GM19397 (cell line): ENCODE measurements around the gene STEAP1B.
"Not testable (repeated sequence)": the region's sequence is repeated elsewhere in the genome, so short reads cannot be mapped to it uniquely, and the experiment has no call there.

Experiments used
- ATAC-seq: cut with Tn5 transposase; IDR thresholded peaks from one replicate; pipeline ENCODE4 v1.9.1; 2021; ENCODE audit warnings: mild to moderate bottlenecking, moderate library complexity; ENCODE audit not compliant: unreplicated experiment

The STEAP1B gene

DNA sequence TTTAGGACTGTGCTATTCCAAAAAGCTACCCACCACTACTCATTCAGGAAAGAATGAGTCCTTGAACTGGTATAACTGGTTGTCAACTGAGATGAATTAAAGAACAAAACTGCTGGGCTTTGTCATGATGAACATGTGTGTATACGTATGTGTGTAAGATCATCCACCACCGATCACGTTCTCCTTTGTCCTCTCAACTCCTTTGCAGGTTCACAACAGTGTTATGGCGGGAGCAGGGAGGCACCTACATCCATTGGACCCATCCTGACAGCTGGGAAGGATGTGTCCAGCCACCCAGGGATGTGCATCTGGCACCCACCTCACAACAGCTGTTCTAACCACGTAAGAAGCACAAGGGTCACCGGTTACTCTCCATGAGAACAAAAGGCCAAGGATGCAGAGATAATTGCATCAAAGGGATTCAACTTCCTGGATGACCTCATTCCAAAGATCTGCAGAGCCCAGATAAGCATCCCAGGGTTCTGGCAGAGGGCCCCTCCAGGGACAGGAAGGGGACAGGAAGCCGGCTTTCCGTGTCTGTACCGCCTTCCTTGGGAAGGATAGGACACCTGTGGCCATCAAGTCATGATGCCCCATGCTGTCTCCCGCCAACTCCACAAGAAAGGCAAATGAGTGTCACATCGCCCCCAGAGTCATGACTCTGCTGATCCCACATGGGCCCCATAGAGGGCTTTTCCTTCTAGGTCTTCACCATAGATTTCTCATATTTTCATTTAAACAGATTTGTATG lies 66.1 kb downstream of the STEAP1B start:
- no peak for ATAC-seq

DNA sequence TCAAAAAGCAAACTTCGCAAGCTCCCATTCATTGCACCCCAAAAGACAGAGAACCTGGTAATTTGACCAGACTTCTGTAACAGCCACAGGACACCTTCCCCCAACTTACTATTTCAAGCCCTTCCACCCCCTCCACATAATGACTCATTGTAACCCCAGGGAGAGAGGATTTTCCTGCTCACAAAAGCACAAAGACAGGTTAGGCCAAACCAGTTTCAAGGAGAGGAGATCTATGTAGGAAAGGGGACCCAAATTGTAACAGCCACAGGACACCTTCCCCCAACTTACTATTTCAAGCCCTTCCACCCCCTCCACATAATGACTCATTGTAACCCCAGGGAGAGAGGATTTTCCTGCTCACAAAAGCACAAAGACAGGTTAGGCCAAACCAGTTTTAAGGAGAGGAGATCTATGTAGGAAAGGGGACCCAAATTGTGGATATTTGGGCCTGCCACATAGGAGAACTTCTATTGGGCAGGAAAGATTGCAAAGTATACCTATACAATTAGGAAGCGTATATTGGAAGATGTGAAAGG lies 66.8 kb downstream of the STEAP1B start:
- not testable (repeated sequence) for ATAC-seq

DNA sequence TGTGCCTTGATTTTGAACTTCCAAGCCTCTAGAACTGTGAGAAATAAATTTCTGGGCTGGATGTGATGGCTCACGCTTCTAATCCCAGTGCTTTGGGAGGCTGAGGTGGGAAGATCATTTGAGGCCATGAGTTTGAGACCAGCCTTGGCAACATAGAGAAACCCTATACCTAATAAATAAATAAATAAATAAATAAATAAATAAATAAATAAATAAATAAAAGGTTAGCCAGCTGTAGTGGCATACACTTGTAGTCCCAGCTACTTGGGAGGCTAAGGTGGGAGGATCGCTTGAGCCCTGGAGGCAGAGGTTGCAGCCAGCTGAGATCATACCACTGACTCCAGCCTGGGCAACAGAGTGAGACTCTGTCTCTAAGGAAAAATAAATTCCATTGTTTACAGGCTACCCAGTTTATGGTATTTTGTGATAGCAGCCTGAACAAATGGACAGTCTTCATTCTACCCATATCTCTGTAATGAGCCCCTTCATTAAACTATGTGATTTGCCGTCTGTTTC lies 67.7 kb downstream of the STEAP1B start:
- no peak for ATAC-seq

- ATAC-seq = no peak
Observed at GRCh38 chr7:22430457-22430856, 69.5 kb downstream of the STEAP1B start.

DNA sequence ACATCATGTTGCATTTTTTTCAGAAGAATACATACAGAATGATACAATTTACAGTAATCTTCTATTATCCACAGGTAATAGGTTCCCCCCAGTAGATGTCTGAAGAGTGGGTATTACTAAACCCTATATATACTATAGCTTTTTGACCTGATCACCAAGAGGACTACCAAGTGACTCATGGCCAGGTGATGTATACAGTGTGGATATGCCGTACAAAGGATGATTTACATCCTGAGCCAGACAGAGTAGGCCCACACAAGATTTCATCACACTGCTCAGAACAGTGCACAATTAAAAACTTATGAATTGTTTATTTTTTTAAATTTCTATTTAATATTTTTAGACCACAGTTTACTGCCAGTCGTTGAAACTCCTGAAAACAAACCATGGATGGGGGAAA lies 70.6 kb downstream of the STEAP1B start:
- no peak for ATAC-seq

- ATAC-seq = no peak
Observed at GRCh38 chr7:22427855-22428254, 72.1 kb downstream of the STEAP1B start.

GRCh38 chr7:22427104-22427503 lies 72.9 kb downstream of the STEAP1B start:
- no peak for ATAC-seq

- ATAC-seq = peak; percentile 58
Observed at GRCh38 chr7:22426463-22427094, 73.4 kb downstream of the STEAP1B start.

DNA sequence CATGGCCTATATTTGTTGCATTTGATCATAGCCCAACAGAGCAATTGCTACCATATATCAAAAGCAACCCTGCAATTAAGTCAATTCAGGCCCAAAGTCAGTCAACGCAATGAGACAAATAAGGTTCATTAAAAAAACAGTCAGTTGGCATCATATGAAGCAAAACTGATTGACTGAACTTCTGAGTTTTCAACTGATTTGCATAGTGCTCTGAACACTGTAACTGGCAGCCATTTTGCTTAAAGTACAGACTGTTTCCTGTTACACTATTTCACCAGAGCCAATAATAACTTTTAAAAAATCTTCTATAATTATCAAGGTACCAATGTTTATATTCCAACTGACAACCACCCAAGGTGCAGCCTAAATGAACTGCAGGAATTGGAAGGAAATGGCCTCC lies 74.6 kb downstream of the STEAP1B start:
- no peak for ATAC-seq

DNA sequence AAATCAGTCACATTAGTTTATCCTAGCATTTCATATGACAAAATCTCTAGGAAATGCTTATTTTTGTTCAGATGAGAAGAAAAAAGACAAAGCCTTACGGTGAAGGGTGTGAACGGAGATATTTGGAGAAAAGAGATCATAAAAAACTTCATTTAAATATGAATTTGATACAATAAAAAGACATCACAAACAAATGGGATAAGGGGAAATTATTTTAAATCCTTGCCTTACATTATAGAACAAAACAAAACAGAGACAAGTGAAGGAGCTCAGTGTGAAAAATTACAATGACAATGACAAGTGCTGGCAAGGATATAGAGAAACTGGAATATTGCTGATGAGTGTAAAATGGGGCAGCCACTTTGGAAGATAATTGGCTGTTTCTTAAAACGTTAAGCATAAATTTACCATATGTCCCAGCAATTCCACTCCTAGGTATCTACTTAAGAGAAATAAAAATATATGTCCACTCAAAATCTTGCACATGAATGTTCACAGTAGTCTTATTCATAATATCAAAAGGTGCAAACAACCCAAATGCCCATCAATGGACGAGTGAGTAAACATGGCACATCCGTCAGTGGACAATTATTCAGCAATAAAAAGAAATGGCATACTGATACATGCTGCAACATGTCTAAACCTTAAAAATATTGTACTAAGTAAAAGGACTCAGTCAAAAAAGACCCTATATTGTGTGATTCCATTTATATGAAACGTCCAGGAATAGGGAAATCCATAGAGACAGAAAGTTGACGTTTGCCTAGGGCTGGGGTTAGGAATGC lies 77.0 kb downstream of the STEAP1B start:
- no peak for ATAC-seq

DNA sequence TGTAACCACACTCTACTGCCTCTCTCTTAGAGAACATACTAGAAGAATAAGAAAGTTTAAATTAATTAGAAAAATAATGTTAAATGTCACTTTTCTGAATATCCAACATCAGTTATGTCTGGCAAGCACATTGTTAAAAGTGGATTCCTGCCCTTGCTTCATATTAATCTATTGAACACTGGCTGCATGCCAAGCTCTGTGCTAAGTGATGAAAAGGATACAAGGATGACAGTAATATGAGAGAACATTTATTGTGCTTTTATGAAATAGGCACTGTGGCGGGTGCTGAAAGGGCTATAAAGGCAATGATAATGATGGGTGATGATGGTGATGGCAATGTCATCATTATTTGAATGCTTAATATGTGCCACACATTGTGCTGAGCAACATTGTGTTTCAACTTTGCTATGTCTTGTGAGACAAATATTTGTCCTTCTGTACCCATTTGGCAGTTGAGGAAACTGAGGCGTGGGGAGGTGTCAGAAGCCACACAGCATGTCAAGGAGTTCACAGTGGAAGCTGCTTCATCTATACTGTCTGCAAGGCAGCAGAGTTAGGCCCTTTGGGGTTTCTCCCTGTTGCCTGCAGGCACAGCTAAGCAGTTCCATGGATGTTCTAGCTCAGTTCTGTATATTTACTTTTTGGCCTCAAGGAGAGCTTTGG lies 78.9 kb downstream of the STEAP1B start:
- ATAC-seq = no peak

DNA sequence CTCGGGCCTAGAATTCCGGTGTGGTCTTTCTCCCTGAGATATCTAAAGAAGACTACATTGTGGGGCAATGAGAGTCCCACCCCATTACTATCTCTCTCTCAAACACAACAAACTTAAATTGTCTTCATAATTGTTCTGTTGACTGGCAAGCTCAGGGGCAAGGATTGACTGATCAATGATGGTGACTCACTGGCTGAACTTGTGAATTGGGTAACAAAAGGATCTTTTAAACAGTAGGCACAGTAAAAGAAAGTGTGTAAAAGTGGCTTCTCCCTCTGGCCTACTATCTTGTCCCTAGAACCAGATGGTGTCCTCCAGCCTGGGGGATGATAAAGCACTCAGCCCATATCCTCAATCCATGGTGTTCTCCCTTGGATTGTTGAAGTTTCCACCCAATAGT lies 80.0 kb downstream of the STEAP1B start:
- ATAC-seq = no peak

DNA sequence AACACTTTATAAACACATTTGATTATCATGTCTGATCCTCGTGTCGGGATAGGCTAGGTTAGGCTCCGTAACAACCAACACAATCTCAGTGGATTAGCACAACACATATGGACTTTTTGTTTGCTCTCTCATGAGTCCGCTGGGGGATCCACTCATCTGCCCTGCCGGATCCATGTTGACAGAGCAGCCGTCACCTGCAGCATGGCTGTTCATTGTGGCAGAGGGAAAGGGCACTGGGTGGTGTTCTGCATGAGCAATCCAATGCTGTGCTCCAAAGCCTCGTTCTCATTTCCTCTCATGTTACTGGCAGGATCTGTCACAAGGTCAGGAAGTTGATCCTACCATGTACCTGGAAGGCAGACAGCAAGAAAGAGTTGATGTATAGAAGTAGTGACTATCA lies 80.5 kb downstream of the STEAP1B start:
- ATAC-seq = no peak

DNA sequence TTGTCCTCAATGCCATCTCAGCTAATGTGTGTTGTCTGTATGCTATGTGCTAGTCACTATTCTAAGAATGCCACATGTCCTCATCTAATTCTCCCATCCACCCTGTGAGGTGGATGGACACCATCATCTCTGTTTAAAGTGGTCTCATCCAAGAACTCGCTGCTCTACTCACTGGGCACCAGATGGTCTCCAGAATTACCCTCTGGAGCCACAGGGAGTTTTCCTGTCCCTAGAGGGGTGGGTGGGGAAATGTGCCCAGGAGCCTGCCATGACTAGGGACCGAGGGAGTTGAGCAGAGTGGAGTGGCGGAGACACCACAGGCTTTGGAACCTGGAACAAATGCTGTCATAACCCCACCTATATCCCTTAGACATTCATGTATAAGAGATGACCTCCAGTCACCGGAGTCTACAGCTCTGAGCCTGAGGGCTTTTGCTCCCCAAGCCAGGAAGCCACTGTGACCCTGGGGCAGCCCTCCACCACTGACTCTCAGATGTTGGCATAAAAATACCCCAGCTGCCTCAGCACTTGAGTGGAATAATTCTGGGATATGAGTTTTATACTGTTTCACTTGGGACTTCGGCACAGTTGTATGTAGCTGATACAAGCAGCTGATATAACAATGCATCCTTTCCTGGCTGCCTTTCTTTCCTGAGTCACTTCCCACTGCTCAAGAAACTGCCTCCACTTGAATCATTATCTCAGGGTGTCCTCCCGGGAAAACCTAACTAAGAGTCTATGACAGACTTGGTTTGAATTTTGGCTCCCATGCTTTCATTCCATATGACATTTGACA lies 81.5 kb downstream of the STEAP1B start:
- no peak for ATAC-seq

DNA sequence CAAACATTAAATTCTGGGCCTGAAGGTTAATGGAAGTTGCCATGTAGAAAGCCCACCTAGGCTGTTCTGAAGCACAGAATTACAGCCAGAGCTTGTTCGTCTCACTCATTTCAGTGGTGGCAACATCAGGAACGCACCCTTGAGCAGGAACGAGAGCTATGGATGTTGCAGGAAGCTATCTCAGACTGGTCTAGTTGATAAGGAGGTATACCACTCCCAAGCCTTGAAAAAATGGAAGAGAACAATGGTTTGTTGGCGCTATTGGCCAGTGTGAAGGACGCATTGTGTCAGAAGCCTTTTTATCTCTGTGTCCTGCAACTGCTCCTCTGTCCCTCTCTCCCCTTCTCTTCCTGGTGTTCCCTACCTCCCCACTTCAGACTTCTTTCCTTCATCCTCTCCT lies 82.1 kb downstream of the STEAP1B start:
- no peak for ATAC-seq

DNA sequence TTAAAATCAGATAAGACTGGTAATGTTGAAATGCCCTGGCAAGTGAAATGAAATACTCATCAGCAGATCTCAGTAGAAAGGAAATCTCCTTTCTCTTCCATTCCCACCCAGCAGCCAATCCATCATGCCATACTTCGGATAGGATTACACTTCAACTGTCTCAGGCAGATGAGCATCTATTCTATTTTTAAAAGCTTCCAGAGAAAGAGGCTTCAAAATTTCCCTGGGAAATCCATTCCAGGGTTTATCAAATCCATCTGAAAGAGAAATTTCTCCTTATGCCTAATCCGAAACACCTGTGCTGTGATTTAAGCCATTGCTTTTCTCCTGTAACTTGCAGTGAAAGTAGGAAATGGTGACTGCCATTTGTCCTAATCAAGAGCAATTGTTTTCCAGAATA lies 82.6 kb downstream of the STEAP1B start:
- ATAC-seq = no peak

DNA sequence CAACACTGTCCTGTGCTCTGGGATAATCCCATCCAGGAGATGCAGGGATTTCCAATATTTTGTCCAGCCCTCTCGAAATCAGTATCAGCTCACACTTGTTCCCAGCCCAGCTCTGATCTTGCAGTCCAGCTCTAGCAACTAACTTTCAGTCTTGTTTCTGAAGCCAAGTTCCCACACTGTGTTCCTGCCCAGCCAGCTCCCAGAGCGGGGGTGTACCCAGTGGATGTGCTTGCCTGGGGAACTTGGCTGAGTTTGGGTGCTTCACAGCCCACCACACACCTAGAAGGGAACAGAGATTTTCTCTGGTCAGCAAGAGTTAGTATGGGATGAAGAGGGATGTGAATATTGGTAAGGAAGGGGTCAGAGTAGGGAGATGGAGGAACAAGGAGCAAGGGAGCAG lies 85.6 kb downstream of the STEAP1B start:
- no peak for ATAC-seq

- ATAC-seq = no peak
Observed at GRCh38 chr7:22413211-22413610, 86.8 kb downstream of the STEAP1B start.

DNA sequence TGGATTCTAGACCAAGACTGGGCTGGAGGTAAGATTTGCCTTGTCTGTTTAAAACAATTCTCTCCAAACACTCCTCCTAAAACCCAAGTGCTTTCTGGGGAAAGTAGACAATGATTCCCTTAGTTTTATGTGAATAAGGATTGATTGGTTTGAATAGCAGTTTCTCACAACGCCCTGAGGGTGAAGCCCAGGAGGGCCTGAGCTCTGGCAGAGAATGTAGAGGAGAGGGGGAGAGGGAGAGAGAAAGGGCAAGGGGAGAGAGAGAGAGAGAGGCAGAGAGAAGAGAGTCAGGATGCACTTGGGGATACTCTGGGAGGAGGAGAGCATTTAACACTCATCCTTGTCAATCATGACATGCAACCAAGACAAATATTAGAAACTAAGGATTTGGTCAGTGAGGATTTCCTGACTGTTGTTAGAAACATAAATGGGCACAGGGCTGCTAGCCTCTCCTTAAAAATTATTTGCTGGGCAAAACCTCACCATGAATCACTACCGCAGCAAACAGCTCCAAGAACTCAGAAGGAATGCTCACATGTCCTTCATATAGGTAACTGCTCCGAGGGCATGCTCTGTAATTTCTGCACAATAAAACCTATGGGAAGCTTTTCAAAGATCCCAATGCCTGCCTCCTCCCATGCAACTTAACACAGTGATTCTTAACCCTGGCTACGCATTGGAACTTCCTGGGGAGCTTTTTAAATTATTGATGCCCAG lies 87.9 kb downstream of the STEAP1B start:
- no peak for ATAC-seq
